Jurkat, Clone E6-1 (cell line): ENCODE data around the gene ANO1.

Experiments
- DNase-seq: peaks from one replicate; pipeline ENCODE4 v3.0.0-alpha.2; 2011; ENCODE audit warnings: low read depth, low spot score
- H3K4me3 ChIP-seq: 2 replicates; pipeline ENCODE4 v1.5.1; 2011; ENCODE audit warnings: mild to moderate bottlenecking, low read length, control low read depth, moderate library complexity

ANO1 gene

GRCh38 chr11:70048279-70049024 lies 29.7 kb upstream of the ANO1 start:
- no peak for DNase-seq
- no peak overlapping the region for H3K4me3 ChIP-seq

GRCh38 chr11:70049045-70049444 lies 29.1 kb upstream of the ANO1 start:
- DNase-seq, result no peak
- H3K4me3 ChIP-seq, result no peak overlapping the region

- no peak overlapping the region for H3K4me3 ChIP-seq
- no peak for DNase-seq
These were observed 27.9 kb upstream of the ANO1 start for GRCh38 chr11:70050243-70050642.

- DNase-seq, result no peak
- H3K4me3 ChIP-seq, result no peak overlapping the region
These were observed 24.1 kb upstream of the ANO1 start for GRCh38 chr11:70054004-70054403.

GRCh38 chr11:70055444-70055843 lies 22.7 kb upstream of the ANO1 start:
- DNase-seq, result no peak
- no peak overlapping the region for H3K4me3 ChIP-seq

GRCh38 chr11:70057080-70057479 lies 21.0 kb upstream of the ANO1 start:
- no peak overlapping the region for H3K4me3 ChIP-seq
- DNase-seq, result no peak

- DNase-seq, result no peak
- H3K4me3 ChIP-seq, result no peak overlapping the region
These were observed 18.1 kb upstream of the ANO1 start for GRCh38 chr11:70059971-70060370.

GRCh38 chr11:70060611-70061293 lies 17.4 kb upstream of the ANO1 start:
- H3K4me3 ChIP-seq, result no peak overlapping the region

GRCh38 chr11:70061734-70062133 lies 16.4 kb upstream of the ANO1 start:
- no peak overlapping the region for H3K4me3 ChIP-seq
- no peak for DNase-seq

More at GRCh38 chr11:70060611-70061293, 17.4 kb upstream of the ANO1 start:
- no peak for DNase-seq

- no peak for DNase-seq
- H3K4me3 ChIP-seq, result no peak overlapping the region
These were observed 15.0 kb upstream of the ANO1 start for GRCh38 chr11:70063121-70063520.

- no peak for DNase-seq
- H3K4me3 ChIP-seq, result no peak overlapping the region
These were observed 14.6 kb upstream of the ANO1 start for GRCh38 chr11:70063555-70063954.

GRCh38 chr11:70064008-70064725 lies 13.9 kb upstream of the ANO1 start:
- DNase-seq, result no peak
- H3K4me3 ChIP-seq, result no peak overlapping the region

- no peak overlapping the region for H3K4me3 ChIP-seq
- DNase-seq, result no peak
These were observed 13.3 kb upstream of the ANO1 start for GRCh38 chr11:70064726-70065317.

- DNase-seq, result no peak
- H3K4me3 ChIP-seq, result no peak overlapping the region
These were observed 12.6 kb upstream of the ANO1 start for GRCh38 chr11:70065318-70066135.

- no peak for DNase-seq
- H3K4me3 ChIP-seq, result no peak overlapping the region
These were observed 12.0 kb upstream of the ANO1 start for GRCh38 chr11:70066136-70066520.

GRCh38 chr11:70066628-70067027 lies 11.5 kb upstream of the ANO1 start:
- H3K4me3 ChIP-seq, result no peak overlapping the region
- no peak for DNase-seq

GRCh38 chr11:70067036-70067435 lies 11.1 kb upstream of the ANO1 start:
- no peak overlapping the region for H3K4me3 ChIP-seq
- DNase-seq, result no peak

- DNase-seq, result no peak
- no peak overlapping the region for H3K4me3 ChIP-seq
These were observed 10.4 kb upstream of the ANO1 start for GRCh38 chr11:70067591-70068341.
